NCI-H345 treated with DMSO at 0.1 percent for 48 hours (cell line): ENCODE data around the gene MAEA.

Source experiments
- DNase-seq: peaks from one replicate; lab custom pipeline; 2025; ENCODE audit not compliant: unreplicated experiment; lab: John Stamatoyannopoulos, UW

MAEA gene

DNA sequence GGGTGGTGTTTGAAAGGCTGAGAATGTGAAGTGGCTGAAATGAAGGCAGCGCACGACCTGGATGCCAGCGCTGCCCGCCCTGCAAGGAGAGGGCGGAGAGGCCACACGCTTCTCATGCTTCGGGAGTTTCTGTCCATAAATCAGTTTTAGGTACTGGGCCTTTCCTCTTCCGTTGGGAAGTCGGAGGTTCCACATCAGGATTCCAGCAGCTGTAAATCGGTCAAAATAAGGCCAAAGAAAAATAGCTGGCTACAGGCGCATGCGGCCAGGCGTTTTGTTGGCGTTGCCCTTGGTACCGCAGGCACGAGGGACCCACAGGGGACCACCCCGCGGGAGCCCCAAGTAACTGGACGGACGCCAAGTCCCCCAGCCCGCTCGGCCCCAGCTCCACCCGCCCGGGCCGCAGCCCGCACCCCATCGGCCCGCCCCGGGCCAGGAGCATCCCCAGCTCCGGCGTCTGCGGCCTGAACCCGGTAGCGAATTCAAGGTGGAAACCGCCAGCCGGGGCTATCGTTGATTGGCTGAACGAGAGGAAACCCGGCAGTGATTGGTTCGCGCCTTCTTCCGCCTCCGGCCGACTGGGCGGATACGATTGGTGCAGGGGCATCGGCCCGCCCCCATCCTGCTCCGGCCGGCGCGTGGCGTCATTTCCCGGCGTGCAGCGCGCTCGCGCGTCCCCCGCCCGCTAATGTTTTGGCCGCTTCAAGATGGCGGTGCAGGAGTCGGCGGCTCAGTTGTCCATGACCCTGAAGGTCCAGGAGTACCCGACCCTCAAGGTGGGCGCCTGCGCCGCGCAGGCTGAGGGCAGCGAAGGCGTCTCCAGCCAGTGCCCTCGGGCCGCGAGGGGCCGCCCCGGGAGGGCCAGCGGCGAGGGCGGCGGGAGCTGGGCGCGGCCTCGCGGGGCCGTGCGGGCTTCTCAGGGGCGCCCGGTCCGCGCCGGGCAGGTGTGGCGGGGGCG lies at the start of gene MAEA:
Gene MAEA, plus strand, starts transcription at position 685 of the 958 bp plus-strand sequence. Its CDS starts 23 bp downstream, at position 708.
- peak; percentile 78 for DNase-seq

DNA sequence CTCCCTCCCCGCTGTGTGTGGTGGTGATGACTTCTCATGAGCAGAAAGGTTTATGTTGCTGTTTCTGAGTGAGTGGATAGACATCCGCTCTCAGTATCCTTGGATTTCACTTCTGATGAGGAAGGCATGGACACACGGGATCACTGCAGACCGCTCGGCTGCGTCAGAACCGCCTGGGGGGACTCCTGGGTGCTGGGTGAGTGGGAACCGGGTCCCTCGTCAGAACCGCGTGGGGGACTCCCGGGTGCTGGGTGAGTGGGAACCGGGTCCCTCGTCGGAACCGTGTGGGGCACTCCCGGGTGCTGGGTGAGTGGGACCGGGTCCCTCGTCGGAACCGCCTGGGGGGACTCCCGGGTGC lies 49.8 kb upstream of the MAEA start:
- no peak for DNase-seq

DNA sequence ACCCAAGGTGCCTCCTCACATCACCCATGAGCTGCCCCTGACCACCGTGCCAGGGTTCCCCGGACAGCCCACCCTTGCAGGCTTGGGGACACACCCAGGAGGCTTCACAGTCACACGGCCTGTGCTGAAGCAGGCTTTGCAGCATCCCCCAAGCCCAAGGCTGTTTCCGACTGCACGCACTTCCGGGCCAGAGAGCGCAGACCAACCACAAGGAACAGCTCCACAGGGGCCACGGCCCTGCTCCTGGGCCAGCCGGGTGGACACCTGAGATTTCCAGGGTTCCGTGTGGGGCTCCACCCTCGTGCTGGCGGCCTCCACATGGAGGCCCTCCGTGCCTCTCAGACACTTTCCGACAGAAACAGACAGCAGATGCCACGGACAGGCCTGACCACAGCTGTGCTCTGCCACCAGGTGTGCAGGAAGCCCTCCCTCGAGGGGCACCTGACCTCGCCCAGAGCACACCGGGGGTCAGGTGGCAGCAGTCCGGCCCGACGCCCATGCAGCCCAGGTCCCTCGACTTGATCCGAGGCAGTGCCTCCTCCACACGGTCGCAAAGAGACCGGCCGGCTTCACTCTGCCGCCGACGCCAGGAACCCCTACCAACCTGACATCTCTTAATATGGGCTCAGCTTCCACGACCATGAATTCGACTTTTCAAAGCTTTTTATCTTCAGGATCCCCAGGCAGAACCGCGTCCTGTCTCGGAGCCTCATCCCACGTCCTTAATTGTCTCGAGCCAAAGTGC lies 48.8 kb upstream of the MAEA start:
- DNase-seq: no peak

DNA sequence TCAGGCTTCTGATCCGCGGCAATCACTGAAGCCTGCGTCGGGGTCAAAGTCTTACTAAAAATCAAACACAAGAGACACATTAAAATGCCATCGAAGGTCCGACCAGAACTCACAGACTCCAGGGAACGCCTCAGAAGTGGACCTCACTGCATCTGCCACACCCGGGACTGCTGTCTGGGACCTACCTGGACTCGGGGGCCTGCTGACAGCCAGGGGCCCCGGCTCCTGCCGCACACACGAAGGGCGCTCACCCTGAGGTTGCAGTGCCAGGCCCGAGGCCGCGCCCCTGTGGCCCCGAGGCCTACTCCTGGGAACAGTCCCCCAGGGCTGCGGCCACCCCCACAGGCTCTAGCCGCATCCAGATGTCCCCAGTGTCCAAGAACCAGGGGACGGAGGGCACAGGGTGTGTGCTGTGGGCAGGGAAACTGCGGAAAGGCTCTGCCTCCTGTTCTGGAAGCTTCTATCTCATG lies 48.2 kb upstream of the MAEA start:
- no peak for DNase-seq

DNA sequence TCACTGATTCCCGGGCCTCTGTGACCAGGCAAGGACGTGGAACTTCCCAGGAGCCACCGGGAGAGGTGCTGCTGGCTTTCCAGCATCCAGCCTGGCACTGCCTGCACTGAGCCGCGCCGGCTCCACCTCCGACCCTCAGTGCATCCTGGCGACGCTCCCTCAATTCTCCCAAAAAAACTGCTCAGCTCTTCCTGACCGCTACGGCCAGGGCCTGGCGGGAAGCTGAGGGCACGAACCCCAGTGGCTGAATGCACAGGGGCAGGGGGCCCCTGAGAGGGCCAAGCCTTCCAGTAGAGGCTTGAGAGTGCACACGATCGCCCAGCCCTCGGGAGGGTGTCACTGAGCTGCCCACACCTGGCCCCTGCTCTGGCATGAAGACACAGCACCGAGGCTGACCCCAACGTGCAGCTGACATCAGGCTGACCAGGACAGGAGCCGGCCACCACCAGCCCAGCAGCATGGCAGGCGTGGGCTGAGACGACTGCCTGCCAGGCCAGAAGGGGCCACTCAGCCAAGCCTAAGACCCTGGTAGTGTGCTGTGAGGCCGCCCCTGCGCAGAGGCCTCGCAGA lies 47.7 kb upstream of the MAEA start:
- no peak for DNase-seq

DNA sequence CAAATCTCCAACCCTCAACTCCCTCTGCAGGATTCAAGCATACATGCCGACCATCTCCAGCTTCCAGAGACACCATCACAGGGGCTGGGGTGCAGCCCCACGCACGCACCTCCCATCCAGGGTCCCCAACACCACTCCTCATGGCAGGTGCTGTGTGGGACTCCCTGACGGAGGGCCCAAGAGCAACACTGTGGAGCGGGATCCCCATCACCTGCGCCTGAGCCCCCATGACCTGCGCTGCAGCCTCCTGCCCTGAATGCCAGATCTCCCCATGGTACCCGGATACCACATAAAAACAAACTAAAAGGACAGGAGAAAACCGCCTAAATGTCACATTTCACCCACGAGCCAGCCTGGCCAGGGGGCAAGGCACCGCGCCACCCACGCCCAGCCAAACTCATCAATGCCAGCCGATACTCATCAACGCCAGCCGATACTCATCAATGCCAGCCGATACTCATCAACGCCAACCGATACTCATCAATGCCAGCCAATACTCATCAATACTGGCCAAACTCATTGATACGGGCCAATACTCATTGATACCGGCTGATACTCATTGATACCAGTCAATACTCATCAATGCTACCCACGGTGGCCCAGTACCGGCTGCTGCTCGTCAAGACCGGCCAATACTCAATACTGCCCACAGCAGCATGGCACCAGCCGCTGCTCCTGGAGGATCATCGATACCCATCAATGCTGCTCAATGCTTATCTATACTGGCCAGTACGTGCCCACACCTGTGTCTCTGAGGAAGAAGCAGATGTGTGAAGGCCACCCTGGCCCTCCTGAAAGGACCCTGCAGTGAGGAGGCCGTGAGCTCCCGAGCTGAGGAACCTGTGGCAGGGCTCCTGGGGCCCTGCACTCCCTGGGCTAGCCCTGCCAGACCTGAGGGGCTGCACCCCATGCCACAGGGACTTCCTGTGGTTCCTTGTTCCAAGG lies 46.9 kb upstream of the MAEA start:
- DNase-seq: no peak

DNA sequence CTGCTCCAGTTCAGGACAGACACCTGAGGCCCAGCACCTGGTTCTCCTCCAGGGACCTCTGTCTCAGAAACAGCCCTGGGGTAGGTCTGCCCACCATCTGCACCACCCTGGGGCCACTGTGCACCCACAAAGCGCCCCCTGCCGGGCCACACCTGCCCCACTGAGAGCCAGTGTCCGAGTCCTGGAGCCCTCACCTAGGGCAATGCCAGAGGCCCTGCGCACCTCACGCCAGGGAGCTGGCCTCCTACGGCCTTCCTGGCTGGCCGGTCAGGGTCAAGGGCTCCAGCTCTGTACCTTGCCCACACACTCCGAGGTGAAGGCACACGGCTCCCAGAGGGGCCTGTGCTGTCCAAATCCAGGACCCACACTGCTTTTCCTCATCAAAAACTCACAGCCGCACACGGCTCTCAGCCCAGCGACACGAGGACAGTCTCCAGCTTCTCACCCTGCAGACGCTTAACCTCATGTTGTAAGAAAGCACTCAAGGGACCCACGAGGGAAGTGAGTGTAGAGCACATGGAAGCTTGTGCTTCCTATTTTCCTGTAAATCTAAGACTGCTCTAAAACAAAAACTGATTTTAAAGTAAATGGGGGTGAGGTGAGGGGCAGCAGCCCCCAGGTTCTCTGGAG lies 46.1 kb upstream of the MAEA start:
- no peak for DNase-seq

DNA sequence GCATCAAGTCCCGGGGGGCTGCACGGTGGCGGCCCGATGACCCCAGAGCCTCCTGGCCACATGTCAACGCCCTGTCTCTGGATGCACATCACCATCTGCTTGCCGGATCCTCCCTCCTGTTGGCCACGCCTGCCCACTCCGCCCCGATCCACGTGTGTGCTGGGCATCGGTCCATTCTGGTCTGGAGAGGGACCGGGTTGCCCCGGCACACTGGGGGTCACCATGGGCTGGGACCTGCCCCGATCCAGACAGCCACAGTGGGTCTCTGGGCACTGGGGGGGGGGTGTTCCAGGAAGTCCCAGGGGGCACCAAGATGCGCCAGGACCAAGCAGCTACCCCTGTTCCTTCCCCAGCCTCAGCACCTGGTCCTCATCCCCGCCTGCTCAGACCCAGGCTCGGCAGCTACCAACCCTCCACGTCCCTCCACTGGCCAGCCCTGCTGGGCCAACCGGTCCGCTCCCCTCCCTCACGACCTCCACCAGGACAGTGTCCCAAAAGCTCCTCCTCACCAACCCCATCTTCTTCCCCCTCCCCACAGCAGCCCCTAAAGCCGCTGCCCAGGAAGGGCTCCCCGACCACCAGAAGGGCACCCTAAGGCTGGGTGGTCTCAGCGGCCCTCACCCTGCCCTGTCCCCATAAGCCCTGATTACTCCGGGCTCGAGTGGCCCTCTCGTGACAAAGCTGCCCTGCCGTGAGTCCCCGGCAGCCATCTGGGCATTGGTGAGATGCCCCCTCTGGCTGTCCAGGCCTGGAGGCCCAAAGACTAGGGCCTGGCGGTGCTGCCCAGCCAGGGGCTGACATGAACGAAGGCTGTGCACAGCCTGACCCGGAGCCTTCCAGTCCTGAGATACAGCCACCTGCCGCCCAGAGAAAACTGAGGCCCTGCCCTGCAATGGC lies 45.4 kb upstream of the MAEA start:
- DNase-seq: no peak

DNA sequence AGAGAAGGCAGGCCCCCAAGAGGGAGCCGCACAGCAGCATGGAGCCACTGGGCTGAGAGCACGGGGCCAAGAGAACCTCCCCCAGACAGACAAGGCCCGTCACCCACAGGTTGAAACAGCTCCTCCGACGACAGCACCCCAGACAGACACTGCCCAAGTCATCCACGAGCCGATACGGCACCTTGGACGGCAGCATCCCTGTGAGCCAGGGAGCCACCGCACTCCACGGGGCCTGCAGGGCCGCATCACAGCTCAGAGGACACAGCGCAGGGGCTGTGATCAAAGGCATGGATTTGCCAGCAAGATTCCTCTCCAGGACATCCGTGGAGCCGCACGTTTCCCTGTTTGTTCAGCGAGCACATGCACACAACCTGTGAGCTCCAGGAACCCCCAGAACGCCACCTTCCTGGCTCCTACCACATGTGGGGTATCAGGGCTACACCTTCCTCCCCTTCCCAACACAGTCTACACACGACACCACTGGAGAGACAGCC lies 44.7 kb upstream of the MAEA start:
- DNase-seq: no peak

DNA sequence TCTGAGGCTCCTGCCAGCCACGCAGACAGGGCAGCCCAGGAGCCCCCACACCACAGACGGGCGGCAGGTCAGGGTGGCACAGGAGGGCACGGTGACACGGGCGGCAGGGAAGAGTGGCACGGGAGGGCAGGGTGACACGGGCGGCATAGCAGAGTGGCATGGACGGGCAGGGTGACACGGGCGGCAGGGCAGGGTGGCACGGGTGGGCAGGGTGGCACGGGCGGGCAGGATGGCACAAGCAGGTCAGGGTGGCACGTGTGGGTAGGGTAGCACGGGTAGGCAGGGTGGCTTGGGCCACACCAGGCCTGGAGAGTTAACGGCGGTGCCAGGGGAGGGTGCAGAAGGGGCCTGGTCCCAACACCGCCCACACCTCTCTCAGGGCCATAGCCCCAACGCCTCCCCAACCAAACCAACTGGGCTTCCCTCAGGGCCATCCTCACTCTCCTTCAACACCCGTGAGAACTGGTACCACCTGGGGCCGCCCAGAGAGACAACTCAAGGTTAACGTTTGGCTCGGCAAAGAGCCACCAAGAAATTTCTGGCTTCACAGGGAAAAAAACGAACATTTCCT lies 44.1 kb upstream of the MAEA start:
- no peak for DNase-seq

DNA sequence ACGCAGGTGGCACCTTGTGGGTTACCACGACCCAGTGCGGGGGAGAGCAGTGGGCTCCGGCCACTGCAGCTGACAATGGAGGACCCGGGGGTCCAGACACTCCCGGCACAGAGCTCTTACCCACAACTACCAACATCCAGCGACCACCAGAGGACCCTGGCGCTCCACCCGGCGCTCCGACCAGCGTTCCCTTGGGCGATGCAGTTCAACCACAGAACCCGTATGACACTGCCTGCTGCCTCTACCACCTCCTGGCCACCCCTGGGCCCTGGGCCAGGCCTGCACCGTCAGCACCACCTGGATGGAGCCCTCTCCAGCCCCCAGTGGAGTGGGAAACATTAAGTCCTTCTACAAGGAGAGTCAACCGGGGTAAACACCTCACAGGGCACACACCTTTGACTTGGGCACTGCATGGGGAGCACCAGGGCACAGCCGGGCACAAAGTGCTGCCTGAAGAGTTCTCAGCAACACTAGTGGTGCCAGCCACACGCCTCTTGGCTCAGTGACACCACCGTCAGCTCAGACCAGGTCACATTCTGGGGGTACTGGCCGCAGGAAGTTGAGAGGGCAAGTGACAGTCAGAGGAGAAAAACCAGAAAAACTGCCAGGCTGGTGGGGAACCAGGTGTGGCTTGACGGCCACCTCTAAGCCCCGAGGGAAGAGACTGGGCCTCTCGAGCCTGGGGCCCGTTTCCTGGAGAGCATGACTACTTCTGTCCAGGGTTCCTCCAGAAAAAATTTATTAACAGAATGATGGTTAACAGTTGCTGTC lies 43.4 kb upstream of the MAEA start:
- DNase-seq: no peak

DNA sequence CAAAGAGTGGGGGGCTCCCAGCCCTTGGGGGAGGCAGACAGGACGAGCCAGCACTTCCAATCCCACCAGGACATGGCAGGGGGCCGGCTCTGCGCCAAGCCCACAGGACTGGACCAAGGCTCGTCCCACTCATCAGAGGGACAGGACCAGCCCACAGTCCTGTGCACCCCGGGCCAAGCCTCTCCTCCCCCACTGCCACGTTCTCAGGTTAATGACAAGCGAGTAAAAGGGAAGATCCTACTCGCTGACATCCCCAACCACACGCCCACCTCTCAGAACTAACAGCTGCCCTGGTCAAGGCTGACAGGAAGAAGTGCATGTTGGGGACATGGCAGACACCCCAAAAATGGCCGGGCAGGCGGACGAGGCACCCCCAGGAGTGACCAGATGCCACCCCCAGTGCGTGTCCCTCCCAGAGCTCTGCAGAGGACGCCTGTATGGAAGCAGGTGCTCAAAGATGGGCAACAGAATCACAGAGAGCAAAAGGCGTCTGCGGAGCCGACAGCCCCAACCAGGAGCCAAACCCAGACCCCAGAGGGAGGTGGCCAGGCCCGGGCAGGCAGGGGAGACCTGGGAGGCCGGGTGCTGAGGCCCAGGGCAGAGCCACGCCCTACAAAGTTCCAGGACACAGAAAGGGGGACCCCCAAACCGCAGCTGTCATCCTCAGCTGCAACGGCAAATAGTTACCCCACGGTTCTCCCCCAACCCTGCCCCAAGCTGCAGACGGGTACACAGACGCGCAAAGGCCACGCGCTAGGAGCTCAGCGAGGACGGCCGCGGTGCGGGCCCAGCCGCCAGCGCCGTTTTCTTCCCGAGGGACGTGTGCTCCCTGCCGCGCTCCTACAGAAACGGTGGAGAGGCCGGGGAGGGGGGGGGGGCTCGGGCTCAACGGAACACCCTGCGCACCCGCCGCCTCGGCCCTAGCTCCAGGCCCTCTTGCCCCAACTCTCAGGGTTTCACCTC lies 42.5 kb upstream of the MAEA start:
- DNase-seq: no peak

DNA sequence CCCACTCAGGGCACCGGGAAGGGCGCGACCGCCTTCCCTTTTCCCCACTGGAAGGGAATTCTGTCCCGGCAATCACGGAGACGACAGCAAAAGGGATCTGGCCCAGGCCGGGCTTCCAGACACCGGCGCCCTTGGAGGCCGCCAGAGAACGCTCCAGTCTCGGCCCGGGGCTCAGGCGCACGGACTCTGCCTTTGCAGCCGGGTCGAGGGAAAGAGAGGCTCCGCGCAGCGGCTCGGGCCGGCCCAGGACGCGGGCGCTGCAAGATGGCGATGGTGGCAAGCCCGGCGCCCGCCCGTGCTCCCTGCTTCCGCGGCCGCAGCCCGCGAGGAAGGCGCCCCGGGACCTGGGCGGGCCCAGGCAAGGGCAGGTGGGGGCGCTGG lies 41.8 kb upstream of the MAEA start:
- no peak for DNase-seq

DNA sequence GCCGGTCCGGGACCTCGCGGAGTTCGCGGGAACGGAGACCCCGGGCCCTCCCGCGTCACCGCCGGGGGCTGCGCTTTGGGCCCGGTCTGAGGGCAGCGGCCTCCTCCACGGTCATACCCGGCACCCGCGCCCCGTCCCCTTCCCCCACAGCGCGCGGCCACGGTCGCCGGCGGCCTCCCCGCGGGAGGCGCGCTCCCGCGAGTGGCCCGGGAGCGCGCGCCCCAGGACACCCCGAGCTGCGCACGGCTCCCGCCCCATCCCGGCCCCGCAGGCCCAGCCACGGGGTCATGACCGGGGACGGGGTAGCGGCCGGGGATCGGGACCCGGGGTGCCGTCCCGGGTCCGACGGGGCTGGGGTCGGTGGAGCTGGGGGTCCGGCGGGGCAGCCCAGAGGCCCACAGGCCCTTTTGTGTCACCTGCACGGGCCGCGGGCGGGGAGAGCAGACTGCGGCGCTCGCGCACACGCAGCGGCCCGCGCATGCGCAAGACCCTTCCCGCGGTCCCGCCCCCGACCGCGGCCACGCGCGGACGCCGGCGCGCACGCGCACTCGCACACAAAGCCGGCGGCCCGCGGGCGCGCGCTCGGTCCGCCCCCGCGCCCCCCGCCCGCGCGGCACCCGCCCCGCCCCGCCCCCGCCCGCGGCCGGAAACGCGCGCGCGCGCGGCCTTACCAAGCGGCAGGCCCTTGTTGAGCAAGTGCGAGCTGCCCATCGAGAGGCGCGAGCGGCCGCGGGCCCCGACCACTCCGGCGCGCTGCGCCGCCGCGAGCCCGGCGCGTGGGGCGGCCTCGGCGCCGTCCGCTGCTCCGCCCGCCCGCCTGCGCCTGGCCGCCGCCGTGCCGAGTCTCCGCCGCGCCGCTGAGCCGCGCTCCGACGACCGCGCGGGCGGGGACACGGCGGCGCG lies 41.2 kb upstream of the MAEA start, which contains the start of gene CTBP1:
Gene CTBP1, minus strand, starts transcription at position 886 of the 903 bp plus-strand sequence. CDS start 7,799 bp downstream, outside the sequence.
- peak; percentile 31 for DNase-seq

DNA sequence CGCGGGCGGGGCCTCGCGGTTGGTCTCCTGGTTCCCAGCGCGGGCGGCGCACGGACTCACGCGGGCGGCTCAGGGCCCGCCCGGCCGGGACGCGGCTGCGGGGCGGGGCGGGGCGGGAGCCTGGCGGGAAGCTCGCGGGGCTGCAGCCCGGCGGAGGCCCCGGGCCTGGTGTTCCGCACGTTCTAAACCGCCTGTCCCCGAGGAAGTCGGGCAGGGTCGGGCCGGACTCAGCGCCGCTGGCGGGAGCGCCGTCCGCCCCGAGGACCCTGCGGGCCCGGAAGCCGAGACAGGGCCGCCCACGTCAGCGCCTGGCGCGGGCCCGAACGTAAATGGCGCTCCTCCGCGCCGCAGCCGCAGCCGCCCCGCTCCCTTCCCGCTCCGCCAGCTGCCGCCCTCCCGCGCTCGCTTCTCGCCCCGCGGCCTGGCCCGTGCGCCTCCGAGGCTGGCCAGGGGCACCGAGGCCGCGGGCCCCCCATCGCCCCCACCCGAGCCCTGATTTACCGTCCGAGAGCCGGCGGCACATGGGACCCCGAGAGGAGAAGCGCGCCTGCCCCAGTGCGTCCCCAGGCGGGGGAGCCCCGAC lies 40.5 kb upstream of the MAEA start:
- no peak for DNase-seq
